GM21515 (cell line): Measurements from ENCODE around the gene ADNP.

Source experiments
- ATAC-seq: cut with Tn5 transposase; IDR thresholded peaks from one replicate; pipeline ENCODE4 v1.9.1; 2021; ENCODE audit not compliant: unreplicated experiment

ADNP gene

GRCh38 chr20:50874111-50874757 lies 57.0 kb downstream of the ADNP start:
- no peak for ATAC-seq

- no peak for ATAC-seq
These were observed 57.7 kb downstream of the ADNP start for GRCh38 chr20:50873585-50873984.

- no peak for ATAC-seq
These were observed 58.4 kb downstream of the ADNP start for GRCh38 chr20:50872560-50873425.

GRCh38 chr20:50870561-50871161 lies 60.6 kb downstream of the ADNP start:
- ATAC-seq: no peak

- no peak for ATAC-seq
These were observed 62.4 kb downstream of the ADNP start for GRCh38 chr20:50868509-50869495.

GRCh38 chr20:50867805-50868204 lies 63.4 kb downstream of the ADNP start:
- no peak for ATAC-seq

- no peak for ATAC-seq
These were observed 64.4 kb downstream of the ADNP start for GRCh38 chr20:50866831-50867230.

GRCh38 chr20:50866036-50866685 lies 65.1 kb downstream of the ADNP start:
- no peak for ATAC-seq

GRCh38 chr20:50865591-50865990 lies 65.6 kb downstream of the ADNP start:
- no peak for ATAC-seq

- ATAC-seq: no peak
These were observed 66.1 kb downstream of the ADNP start for GRCh38 chr20:50865114-50865513.

- no peak for ATAC-seq
These were observed 68.7 kb downstream of the ADNP start for GRCh38 chr20:50862546-50862945.

- no peak for ATAC-seq
These were observed 70.2 kb downstream of the ADNP start for GRCh38 chr20:50861012-50861411.

- ATAC-seq: no peak
These were observed 72.1 kb downstream of the ADNP start for GRCh38 chr20:50859161-50859560.

- no peak for ATAC-seq
These were observed 72.7 kb downstream of the ADNP start for GRCh38 chr20:50858525-50858924.

GRCh38 chr20:50857348-50857747 lies 73.9 kb downstream of the ADNP start:
- ATAC-seq: no peak

GRCh38 chr20:50856475-50857041 lies 74.7 kb downstream of the ADNP start:
- no peak for ATAC-seq

- ATAC-seq: no peak
These were observed 75.5 kb downstream of the ADNP start for GRCh38 chr20:50855498-50856474.

GRCh38 chr20:50854506-50855249 lies 76.6 kb downstream of the ADNP start:
- no peak for ATAC-seq
